Measurements from ENCODE around the gene CARMIL1. TPM values are rescaled to one million over a fixed set of nuclear protein-coding genes. Genes with fewer than 3 reads are reported as not detected.

Gene CARMIL1
- total RNA-seq, 2 experiments from 2014 or later: 5.0 to 5.4 TPM

DNA sequence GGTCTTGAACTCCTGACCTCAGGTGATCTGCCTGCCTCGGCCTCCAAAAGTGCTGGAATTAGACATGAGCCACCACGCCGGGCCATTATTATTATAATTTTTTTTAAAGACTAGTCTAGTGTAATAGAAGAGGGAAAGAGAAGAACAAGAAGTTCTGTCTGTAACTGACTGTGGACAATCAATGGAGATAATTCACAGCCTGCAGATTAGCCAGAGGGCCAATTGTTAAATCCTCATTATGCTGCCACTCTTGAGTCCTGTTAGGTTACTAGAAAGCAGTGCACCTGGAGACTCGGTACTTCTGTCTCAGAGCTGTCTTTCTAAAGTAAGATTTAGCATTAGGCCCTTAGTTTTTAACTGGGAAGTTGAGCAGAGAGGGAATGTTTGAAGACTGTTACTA is 37.5 kb downstream of the CARMIL1 start:
- Mint-ChIP-seq H3K9me3 (no peaks in the 10 kb centered on the region), H3K27ac (no peak overlapping the region), H3K4me1 (peaks cover 13% of the 10 kb centered on the region), H3K4me3 (no peak overlapping the region), H3K36me3 (ENCODE audit: low read depth) (no peaks in the 10 kb centered on the region), H3K27me3 (no peaks in the 10 kb centered on the region)
- no peak for DNase-seq
- ChIA-PET POLR2A (no interaction called here), CTCF (no interaction called here)

DNA sequence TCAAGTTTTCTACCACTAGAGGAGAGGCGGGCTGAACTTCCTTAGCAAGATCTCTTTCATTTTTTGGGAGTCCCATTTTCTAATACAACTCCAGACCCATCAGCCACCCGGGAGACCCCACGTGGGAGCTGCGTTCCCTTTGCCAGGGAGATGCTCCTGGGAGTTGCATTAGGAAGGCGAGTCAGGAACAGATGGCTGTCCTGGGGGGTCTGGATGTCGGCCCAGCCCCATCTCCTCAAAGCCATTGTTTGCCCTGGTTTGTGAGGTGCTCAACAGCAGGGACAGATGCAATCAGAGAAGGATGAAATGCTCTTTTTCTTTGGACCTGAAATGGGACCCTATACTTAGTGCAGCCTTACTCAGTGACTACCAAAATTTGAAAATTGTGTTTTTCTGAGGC is 39.4 kb downstream of the CARMIL1 start:
- Mint-ChIP-seq H3K9me3 (no peaks in the 10 kb centered on the region), H3K4me3 (no peak overlapping the region), H3K36me3 (ENCODE audit: low read depth) (no peaks in the 10 kb centered on the region), H3K27ac (no peak overlapping the region), H3K27me3 (no peaks in the 10 kb centered on the region), H3K4me1 (peaks cover 2% of the 10 kb centered on the region)
- ChIA-PET POLR2A (no interaction called here), CTCF (interaction anchor here (1.5 kb wide), 1 partner anchor 9 kb away, joined by 6 read pairs; no protein-coding TSS in a partner anchor)
- no peak for DNase-seq

DNA sequence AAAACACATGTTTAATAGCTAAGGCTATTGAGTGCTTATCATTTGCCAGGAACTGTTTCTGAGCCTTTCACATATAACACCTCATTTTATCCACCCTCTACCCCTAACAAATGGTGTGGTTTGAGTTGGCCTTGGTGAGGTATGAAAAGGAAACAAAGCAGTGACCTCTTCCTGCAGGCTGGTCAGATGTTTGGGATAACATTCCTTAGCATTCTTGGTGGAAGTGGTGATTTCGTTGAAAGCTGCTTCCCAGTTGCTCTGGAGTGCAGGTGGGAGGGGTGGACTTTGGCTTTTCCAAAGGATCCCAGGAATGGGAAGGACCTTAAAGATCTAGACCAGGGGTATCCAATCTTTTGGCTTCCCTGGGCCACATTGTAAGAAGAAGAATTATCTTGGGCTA is 41.3 kb downstream of the CARMIL1 start:
- Mint-ChIP-seq H3K27me3 (no peaks in the 10 kb centered on the region), H3K4me3 (no peak overlapping the region), H3K9me3 (no peaks in the 10 kb centered on the region), H3K27ac (no peak overlapping the region), H3K36me3 (ENCODE audit: low read depth) (no peaks in the 10 kb centered on the region), H3K4me1 (no peaks in the 10 kb centered on the region)
- CTCF ChIA-PET: no interaction called here
- DNase-seq: no peak
- POLR2A ChIA-PET: no interaction called here

DNA sequence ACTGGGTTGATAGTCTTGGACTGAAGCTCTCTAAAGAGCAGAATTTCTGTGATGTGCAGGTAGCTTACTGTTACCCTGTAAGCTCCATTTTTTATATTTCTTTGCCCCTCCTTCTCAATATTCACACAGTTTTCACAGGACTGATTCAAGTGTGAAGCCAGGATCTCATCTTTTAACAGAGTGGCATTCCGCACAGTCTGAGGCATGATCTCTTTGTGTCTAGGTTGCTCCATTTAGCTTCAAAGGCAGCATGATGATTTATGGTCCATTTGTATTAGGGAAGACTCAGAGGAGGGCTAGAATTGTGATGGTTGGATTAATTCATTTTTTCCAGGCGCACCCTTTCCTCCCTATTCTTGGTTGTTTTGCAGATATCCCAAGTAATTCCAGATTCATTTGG is 43.5 kb downstream of the CARMIL1 start:
- no peak for DNase-seq
- Mint-ChIP-seq H3K4me1 (no peaks in the 10 kb centered on the region), H3K27me3 (no peaks in the 10 kb centered on the region), H3K4me3 (no peak overlapping the region), H3K27ac (no peak overlapping the region), H3K9me3 (no peaks in the 10 kb centered on the region), H3K36me3 (ENCODE audit: low read depth) (no peaks in the 10 kb centered on the region)
- POLR2A ChIA-PET: no interaction called here
- CTCF ChIA-PET: interaction anchor here (1.0 to 1.7 kb wide), 2 partner anchors 45 to 562 kb away, joined by 3 read pairs; no protein-coding TSS in a partner anchor

DNA sequence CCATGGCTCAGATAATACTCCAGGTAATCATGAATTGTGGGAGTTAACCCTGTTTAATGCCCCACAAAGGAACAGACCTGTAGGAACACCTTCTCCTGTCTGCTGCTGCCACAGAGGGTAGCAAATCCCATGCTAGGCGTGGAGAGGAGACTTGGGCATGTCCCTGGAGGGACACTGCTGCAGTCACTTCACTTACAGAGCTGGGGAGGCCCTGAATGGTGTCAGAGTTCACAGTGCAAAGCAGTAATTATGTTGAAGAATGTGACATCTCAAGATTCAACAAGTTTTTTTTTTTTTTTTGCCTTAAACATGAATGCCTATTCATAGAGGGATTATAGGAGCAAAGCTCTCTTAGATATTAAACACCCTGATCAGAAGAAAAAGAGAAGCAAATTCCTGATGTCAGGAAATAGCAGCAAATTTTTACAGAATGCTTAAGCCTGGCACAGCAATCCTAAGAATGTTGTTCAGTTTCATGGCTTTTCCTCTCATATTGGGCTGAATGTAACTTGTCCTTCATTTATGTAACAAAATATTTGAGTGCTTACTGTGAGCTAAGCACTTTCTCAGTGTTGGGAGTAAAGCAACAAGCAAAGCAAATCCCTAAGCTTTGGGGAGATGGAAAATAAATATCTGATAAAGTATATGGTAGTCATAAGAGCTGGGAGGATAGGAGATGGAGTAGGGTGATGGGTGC is 45.0 kb downstream of the CARMIL1 start:
- no peaks in the 10 kb centered on the region for H3K4me1 Mint-ChIP-seq
- ChIA-PET POLR2A (interaction anchor here (0.7 kb wide), 1 partner anchor 297 kb away, joined by 3 read pairs; no protein-coding TSS in a partner anchor), CTCF (interaction anchor here (0.7 to 1.8 kb wide), 5 partner anchors 13 to 52 kb away, joined by 3 to 5 read pairs (median 3); no protein-coding TSS in a partner anchor)
- H3K36me3 Mint-ChIP-seq (ENCODE audit: low read depth): no peaks in the 10 kb centered on the region
- DNase-seq: no peak
- H3K9me3 Mint-ChIP-seq: no peaks in the 10 kb centered on the region
- H3K4me3 Mint-ChIP-seq: no peak overlapping the region
- H3K27me3 Mint-ChIP-seq: no peaks in the 10 kb centered on the region
- H3K27ac Mint-ChIP-seq: no peak overlapping the region

DNA sequence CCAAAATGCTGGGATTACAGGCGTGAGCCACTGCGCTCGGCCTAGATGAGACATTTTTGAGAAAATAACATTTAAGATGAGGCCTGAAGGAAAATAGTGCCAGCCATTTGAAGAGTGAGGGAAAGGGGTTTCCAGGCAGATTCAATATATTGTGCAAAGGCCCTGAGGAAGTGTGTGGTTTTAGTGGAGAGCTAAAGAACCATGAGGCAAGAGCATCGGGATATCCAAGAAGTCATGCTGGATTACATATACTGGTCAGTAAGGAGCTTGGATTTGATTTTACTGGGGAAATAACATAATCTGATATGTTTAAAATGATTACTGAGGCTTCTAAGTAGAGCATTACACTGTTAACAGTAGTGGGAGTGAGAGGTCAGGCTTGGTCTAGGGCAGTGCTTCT is 47.0 kb downstream of the CARMIL1 start:
- Mint-ChIP-seq H3K4me3 (no peak overlapping the region), H3K9me3 (no peaks in the 10 kb centered on the region), H3K36me3 (ENCODE audit: low read depth) (no peaks in the 10 kb centered on the region), H3K4me1 (no peaks in the 10 kb centered on the region), H3K27me3 (no peaks in the 10 kb centered on the region), H3K27ac (no peak overlapping the region)
- ChIA-PET POLR2A (no interaction called here), CTCF (interaction anchor here (0.7 to 1.7 kb wide), 3 partner anchors 155 to 556 kb away, joined by 3 to 4 read pairs (median 3); no protein-coding TSS in a partner anchor)
- no peak for DNase-seq

DNA sequence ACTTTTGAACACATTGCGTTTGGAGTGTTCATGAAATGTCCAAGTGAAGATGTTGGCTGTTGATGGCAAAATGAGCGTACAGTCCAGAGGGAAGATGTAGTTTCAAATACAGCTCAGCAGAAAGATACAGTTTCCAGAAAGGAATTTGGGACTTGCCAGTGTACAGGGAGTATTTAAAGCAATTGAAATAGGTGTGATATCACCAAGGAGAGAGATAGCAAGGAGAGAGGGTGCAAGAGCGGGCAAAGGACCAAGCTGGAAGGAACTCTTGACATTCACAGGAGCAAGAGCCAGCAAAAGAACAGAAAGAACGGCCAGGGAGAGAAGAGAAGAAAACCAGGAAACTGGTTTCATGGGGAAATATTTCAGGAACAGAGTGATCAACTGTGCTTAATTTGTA is 47.8 kb downstream of the CARMIL1 start:
- H3K4me1 Mint-ChIP-seq: no peaks in the 10 kb centered on the region
- no peak overlapping the region for H3K4me3 Mint-ChIP-seq
- no peaks in the 10 kb centered on the region for H3K27me3 Mint-ChIP-seq
- H3K9me3 Mint-ChIP-seq: no peaks in the 10 kb centered on the region
- no peak overlapping the region for H3K27ac Mint-ChIP-seq
- DNase-seq: no peak
- ChIA-PET CTCF (interaction anchor here (1.4 to 1.7 kb wide), 2 partner anchors 8 to 163 kb away, joined by 4 to 6 read pairs; no protein-coding TSS in a partner anchor), POLR2A (no interaction called here)
- no peaks in the 10 kb centered on the region for H3K36me3 Mint-ChIP-seq (ENCODE audit: low read depth)

DNA sequence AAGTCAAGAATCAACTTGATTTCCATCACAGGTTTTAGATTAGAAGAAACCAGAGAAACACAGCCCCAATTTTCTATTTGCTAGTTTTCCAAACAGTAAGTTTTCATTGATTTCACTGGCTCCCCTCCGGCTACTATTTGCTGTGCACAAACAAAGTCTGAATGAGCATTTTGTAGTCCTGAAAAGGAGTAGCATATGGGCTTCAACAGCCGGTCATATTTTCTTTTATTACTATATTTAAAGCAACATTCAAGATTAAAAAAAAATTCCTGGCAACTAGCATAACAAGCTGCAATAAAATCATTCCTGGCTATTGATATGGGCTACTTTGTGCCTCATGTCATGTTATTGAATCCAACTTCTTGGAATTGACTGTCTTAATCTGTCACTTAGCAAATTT is 48.3 kb downstream of the CARMIL1 start:
- POLR2A ChIA-PET: no interaction called here
- Mint-ChIP-seq H3K9me3 (no peaks in the 10 kb centered on the region), H3K36me3 (ENCODE audit: low read depth) (no peaks in the 10 kb centered on the region), H3K4me1 (no peaks in the 10 kb centered on the region), H3K27ac (no peak overlapping the region), H3K4me3 (no peak overlapping the region), H3K27me3 (no peaks in the 10 kb centered on the region)
- DNase-seq: no peak
- CTCF ChIA-PET: interaction anchor here (0.9 to 1.4 kb wide), 2 partner anchors 9 to 18 kb away, joined by 3 to 6 read pairs; no protein-coding TSS in a partner anchor

DNA sequence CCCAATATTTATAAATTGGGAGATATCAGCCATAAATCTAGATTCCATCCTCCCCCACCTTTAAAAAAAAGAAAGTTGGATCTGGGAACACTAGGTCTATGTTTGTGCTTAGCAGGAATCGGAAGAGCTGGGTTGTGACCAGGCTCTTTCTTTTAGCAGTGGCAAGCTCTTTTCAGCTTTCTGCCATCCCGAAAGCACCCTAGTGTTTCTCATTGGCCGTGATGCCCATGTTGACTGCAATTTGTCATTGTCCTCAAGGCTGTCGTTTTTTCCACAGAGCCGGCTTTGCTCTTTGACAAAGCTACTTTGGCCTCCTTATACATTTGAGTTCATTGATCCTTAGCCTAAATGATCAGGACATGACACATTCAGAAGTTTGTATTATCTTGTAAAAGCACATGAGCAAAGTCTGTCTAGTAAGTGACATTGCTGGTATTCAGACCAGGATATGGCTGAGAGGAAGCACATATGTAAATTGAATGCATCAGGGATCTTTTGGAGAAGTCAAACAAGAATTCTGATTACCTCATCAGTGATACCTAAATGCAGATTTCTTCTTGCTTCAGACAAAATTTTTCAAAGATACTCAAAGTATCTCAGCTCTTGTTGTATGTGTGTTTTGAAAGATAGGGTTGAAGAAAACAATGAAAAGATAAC is 50.1 kb downstream of the CARMIL1 start:
- no peak overlapping the region for H3K4me3 Mint-ChIP-seq
- no peaks in the 10 kb centered on the region for H3K4me1 Mint-ChIP-seq
- H3K27ac Mint-ChIP-seq: no peak overlapping the region
- H3K27me3 Mint-ChIP-seq: no peaks in the 10 kb centered on the region
- no peak for DNase-seq
- ChIA-PET CTCF (interaction anchor here (0.6 to 1.2 kb wide), 3 partner anchors 9 to 261 kb away, joined by 3 read pairs; no protein-coding TSS in a partner anchor), POLR2A (interaction anchor here (0.6 kb wide), 1 partner anchor 624 kb away, joined by 3 read pairs; no protein-coding TSS in a partner anchor)
- no peaks in the 10 kb centered on the region for H3K36me3 Mint-ChIP-seq (ENCODE audit: low read depth)
- no peaks in the 10 kb centered on the region for H3K9me3 Mint-ChIP-seq

DNA sequence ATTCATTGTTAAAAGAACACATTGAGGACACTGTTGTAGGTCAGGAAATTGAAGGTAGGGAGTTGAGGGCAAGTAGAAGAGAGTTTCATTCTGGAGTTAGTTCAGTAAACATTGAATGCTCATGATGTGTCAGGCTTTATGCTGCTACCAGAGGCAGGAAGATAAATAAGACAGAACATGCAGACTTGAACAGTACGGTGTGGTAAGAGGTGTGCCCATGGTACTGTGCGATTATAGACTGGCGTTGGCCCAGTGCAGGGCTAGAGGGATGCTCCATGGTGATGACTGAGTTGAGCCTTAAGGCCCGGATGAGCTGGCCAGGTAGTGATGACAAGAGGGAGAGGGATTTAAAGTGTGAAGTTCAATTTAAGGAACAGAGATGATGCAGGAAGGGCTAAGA is 50.8 kb downstream of the CARMIL1 start:
- CTCF ChIA-PET: interaction anchor here (0.6 to 1.2 kb wide), 3 partner anchors 8 to 260 kb away, joined by 3 read pairs; no protein-coding TSS in a partner anchor
- H3K4me1 Mint-ChIP-seq: no peaks in the 10 kb centered on the region
- H3K27me3 Mint-ChIP-seq: no peaks in the 10 kb centered on the region
- H3K27ac Mint-ChIP-seq: no peak overlapping the region
- H3K9me3 Mint-ChIP-seq: no peaks in the 10 kb centered on the region
- POLR2A ChIA-PET: no interaction called here
- H3K4me3 Mint-ChIP-seq: no peak overlapping the region
- DNase-seq: no peak
- H3K36me3 Mint-ChIP-seq (ENCODE audit: low read depth): no peaks in the 10 kb centered on the region

DNA sequence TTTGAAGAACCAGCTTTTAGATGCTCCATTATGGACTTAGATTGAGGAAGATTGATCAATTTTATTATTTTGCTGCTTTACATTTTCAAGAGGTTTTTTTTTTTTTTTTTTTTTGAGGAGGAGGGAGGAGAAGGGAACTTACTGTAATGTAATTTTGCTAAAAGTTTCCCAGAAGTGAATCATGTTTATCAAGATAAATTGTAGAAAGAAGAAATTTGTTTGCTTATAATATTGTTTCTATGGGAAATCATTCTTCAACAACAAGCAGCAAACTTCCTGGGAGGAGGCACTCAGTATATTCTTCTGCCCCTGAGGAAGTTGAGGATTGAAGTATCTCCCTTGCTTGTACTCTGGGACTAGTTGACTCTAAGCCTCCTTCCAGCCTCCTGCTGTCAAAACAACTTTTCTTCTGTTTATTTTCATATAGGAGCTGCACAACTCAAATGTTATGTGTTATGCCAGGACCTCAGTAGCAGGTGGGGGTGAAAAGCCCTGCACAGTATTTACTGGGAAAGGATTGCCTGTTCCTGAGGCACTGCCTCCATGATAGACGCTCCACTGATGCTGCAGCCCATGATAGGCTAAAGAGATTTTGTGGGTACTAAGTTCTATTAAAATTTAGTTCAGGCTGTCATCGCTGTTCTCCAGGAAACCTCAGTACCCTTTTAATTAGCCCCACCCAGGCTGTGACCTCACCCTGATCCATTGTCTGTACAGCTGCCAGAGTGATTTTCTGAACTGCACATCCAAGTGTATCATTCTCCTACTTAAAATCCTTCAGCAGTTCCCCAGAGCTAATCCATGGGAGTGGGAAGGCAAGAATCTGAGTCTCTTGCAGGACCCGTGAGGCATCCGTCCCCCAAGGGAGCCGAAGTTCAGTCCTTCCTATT is 51.9 kb downstream of the CARMIL1 start:
- ChIA-PET CTCF (no interaction called here), POLR2A (no interaction called here)
- no peak overlapping the region for H3K27ac Mint-ChIP-seq
- DNase-seq: no peak
- H3K36me3 Mint-ChIP-seq (ENCODE audit: low read depth): no peaks in the 10 kb centered on the region
- H3K9me3 Mint-ChIP-seq: no peaks in the 10 kb centered on the region
- no peaks in the 10 kb centered on the region for H3K4me1 Mint-ChIP-seq
- H3K27me3 Mint-ChIP-seq: no peaks in the 10 kb centered on the region
- H3K4me3 Mint-ChIP-seq: no peak overlapping the region

DNA sequence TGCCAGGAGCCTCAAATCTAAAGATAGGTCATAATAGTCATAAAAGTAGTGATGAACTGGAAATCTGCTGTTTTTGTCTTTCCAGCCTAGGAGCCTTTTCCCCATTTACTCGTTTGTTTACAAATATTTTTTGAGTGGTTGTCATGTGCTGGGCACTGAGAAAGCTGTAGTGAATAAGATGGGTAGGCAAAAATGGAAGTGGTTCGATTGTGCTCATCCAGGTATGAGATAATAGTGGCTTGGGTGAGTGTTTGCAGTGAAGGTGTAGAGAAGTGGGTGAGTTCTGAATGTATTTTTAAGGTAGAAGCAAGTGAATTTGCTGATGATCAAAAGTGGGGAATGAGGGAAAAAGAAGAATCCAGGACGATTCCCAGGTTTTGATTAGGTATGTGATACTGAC is 53.0 kb downstream of the CARMIL1 start:
- Mint-ChIP-seq H3K36me3 (ENCODE audit: low read depth) (no peaks in the 10 kb centered on the region), H3K27me3 (no peaks in the 10 kb centered on the region), H3K9me3 (no peaks in the 10 kb centered on the region), H3K4me1 (no peaks in the 10 kb centered on the region), H3K4me3 (no peak overlapping the region), H3K27ac (no peak overlapping the region)
- ChIA-PET POLR2A (no interaction called here), CTCF (interaction anchor here (1.3 kb wide), 1 partner anchor 10 kb away, joined by 4 read pairs; no protein-coding TSS in a partner anchor)
- no peak for DNase-seq

Data from activated CD4-positive, alpha-beta T cell treated with anti-CD3 and anti-CD28 coated beads, Interleukin-2, amount 10 ng/mL, durations not matched to agents 7 days and 5 days (primary cell).